Parathyroid adenoma (tissue), 2 donors: ENCODE data around the gene OR51B4.
"Not testable (repeated sequence)": the region's sequence is repeated elsewhere in the genome, so short reads cannot be mapped to it uniquely, and the experiment has no call there.

Source experiments
- H2AFZ ChIP-seq: fragments of 300-600 bp; sonication (generic); one replicate; pipeline ENCODE4 v1.7.0; 2017; ENCODE audit warnings: antibody characterized with exemption, mild to moderate bottlenecking
- H3K27ac ChIP-seq: fragments of 300-600 bp; sonication (generic); one replicate; pipeline ENCODE4 v1.7.0; 2017
- H3K27me3 ChIP-seq: fragments of 300-600 bp; sonication (generic); one replicate; pipeline ENCODE4 v1.7.0; 2017; ENCODE audit warnings: low read length; ENCODE audit not compliant: control insufficient read depth, insufficient read depth
- H3K36me3 ChIP-seq: fragments of 300-600 bp; sonication (generic); one replicate; pipeline ENCODE4 v1.7.0; 2017; ENCODE audit warnings: low read length; ENCODE audit not compliant: control insufficient read depth, insufficient read depth
- H3K4me1 ChIP-seq: fragments of 300-600 bp; sonication (generic); one replicate; pipeline ENCODE4 v1.7.0; 2017; ENCODE audit warnings: control low read depth
- H3K4me2 ChIP-seq: fragments of 300-600 bp; sonication (generic); one replicate; pipeline ENCODE4 v1.7.0; 2017; ENCODE audit warnings: low read length
- H3K4me3 ChIP-seq: fragments of 300-600 bp; sonication (generic); one replicate; pipeline ENCODE4 v1.7.0; 2017; ENCODE audit warnings: low read depth, low read length
- H3K79me2 ChIP-seq: fragments of 300-600 bp; sonication (generic); one replicate; pipeline ENCODE4 v1.7.0; 2017; ENCODE audit warnings: control low read depth
- H3K9ac ChIP-seq: fragments of 300-600 bp; sonication (generic); one replicate; pipeline ENCODE4 v1.7.0; 2017; ENCODE audit warnings: mild to moderate bottlenecking
- H3K9me3 ChIP-seq: fragments of 300-600 bp; sonication (generic); one replicate; pipeline ENCODE4 v1.7.0; 2017; ENCODE audit warnings: low read length; ENCODE audit not compliant: control insufficient read depth
- TF ChIP-seq, protein P1 (sequence below): fragments of 300-600 bp; sonication (generic); IDR thresholded peaks from one replicate; pipeline ENCODE4 v1.7.0; 2017; ENCODE audit warnings: antibody characterized with exemption, mild to moderate bottlenecking
- donor health status: primary hyperparathyroidism.

The OR51B4 gene

GRCh38 chr11:5257296-5257695 lies 44.5 kb downstream of the OR51B4 start:
- H3K79me2 ChIP-seq: no peaks in the 10 kb centered on the region
- no peaks in the 10 kb centered on the region for H3K36me3 ChIP-seq
- TF ChIP-seq, protein P1, sequence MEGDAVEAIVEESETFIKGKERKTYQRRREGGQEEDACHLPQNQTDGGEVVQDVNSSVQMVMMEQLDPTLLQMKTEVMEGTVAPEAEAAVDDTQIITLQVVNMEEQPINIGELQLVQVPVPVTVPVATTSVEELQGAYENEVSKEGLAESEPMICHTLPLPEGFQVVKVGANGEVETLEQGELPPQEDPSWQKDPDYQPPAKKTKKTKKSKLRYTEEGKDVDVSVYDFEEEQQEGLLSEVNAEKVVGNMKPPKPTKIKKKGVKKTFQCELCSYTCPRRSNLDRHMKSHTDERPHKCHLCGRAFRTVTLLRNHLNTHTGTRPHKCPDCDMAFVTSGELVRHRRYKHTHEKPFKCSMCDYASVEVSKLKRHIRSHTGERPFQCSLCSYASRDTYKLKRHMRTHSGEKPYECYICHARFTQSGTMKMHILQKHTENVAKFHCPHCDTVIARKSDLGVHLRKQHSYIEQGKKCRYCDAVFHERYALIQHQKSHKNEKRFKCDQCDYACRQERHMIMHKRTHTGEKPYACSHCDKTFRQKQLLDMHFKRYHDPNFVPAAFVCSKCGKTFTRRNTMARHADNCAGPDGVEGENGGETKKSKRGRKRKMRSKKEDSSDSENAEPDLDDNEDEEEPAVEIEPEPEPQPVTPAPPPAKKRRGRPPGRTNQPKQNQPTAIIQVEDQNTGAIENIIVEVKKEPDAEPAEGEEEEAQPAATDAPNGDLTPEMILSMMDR: no peak
- H3K9ac ChIP-seq: no peak overlapping the region
- no peak overlapping the region for H3K27ac ChIP-seq
- no peak overlapping the region for H3K4me2 ChIP-seq
- H3K27me3 ChIP-seq: no peaks in the 10 kb centered on the region
- no peaks in the 10 kb centered on the region for H3K4me1 ChIP-seq
- no peaks in the 10 kb centered on the region for H3K9me3 ChIP-seq
- no peak overlapping the region for H2AFZ ChIP-seq
- H3K4me3 ChIP-seq: no peak overlapping the region

GRCh38 chr11:5254646-5255413 lies 46.9 kb downstream of the OR51B4 start, which contains the start of gene HBG2:
HBG2 (minus strand) TSS chr11:5254781; CDS start chr11:5254728, 53 bp downstream.
- H3K27me3 ChIP-seq, H3K4me2 ChIP-seq, H3K4me1 ChIP-seq, H3K79me2 ChIP-seq, H3K27ac ChIP-seq, H2AFZ ChIP-seq, H3K9ac ChIP-seq, H3K4me3 ChIP-seq, H3K9me3 ChIP-seq, H3K36me3 ChIP-seq: not testable (repeated sequence)

- H3K36me3 ChIP-seq, H3K79me2 ChIP-seq, H3K4me2 ChIP-seq, H3K27ac ChIP-seq, H3K9me3 ChIP-seq, H3K4me3 ChIP-seq, H3K4me1 ChIP-seq, H3K27me3 ChIP-seq, H2AFZ ChIP-seq, H3K9ac ChIP-seq: not testable (repeated sequence)
Measured at GRCh38 chr11:5254023-5254422, 47.7 kb downstream of the OR51B4 start.

DNA sequence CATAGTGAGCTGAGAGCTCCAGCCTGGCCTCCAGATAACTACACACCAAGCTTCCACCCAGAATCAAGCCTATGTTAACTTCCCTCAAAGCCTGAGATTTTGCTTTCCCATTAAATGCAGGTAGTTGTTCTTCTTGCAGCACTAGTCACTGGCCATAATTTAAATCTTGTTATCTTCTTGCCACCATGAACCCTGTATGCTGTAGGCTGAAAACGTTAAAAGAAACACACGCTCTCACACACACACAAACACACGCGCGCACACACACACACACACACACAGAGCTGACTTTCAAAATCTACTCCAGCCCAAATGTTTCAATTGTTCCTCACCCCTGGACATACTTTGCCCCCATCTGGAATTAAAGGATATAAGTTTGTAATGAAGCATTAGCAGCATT lies 48.3 kb downstream of the OR51B4 start:
- not testable (repeated sequence) for H3K9ac ChIP-seq, H3K4me1 ChIP-seq, H3K9me3 ChIP-seq, H3K27ac ChIP-seq, H3K4me3 ChIP-seq, H3K36me3 ChIP-seq, H3K79me2 ChIP-seq, H3K27me3 ChIP-seq, H2AFZ ChIP-seq, H3K4me2 ChIP-seq

DNA sequence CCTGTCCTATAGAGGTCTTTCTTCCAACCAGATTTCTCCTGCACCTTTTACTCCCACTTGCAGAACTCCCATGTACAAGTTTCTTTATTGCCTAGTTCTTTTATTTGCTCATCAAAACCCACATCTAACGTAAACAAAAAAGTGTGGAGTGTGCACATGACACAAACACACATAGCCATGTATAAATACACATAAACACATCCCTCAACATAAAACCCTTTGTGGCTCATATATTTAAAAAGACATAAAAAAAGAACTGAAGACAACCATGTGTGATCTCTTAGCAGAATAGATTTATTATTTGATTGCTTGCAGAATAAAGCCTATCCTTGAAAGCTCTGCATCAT lies 48.9 kb downstream of the OR51B4 start:
- Histone ChIP-seq H3K4me2 (no peak overlapping the region), H3K9ac (no peak overlapping the region), H2AFZ (no peak overlapping the region), H3K9me3 (no peaks in the 10 kb centered on the region), H3K27me3 (no peaks in the 10 kb centered on the region), H3K4me3 (no peak overlapping the region), H3K27ac (no peak overlapping the region), H3K79me2 (no peaks in the 10 kb centered on the region), H3K36me3 (no peaks in the 10 kb centered on the region), H3K4me1 (no peaks in the 10 kb centered on the region)
- TF ChIP-seq, protein P1: no peak

- Histone ChIP-seq H3K27ac (no peak overlapping the region), H2AFZ (no peak overlapping the region), H3K36me3 (no peaks in the 10 kb centered on the region), H3K4me2 (no peak overlapping the region), H3K4me1 (no peaks in the 10 kb centered on the region), H3K9ac (no peak overlapping the region), H3K27me3 (no peaks in the 10 kb centered on the region), H3K79me2 (no peaks in the 10 kb centered on the region), H3K9me3 (no peaks in the 10 kb centered on the region), H3K4me3 (no peak overlapping the region)
- TF ChIP-seq, protein P1: no peak
Measured at GRCh38 chr11:5252192-5252918, 49.4 kb downstream of the OR51B4 start.
